HG03354 (cell line): Measurements from ENCODE around the gene LACC1.

Experiments
- ATAC-seq: cut with Tn5 transposase; IDR thresholded peaks from one replicate; pipeline ENCODE4 v1.9.1; 2021; ENCODE audit warnings: mild to moderate bottlenecking; ENCODE audit not compliant: unreplicated experiment, poor library complexity, severe bottlenecking

The LACC1 gene

DNA sequence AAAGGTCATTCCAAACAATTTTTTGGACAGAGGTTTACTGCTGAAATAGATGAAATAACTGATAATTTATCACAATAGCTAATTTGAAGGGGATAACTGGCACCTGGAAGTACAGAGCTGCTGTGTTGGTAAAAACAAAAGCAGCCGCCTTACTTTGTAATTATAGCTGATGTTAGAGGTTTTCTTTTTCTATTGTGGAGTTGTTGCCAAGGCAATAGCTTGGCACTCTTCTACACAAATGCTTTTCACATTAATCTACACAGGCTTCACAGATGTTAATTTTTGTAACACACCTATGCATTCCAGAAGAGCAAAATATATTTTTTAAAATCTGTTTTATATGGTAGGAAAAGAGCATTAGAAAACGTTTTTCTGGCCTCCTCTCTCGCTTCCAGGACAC, 56.9 kb downstream of the LACC1 start:
- ATAC-seq: no peak

DNA sequence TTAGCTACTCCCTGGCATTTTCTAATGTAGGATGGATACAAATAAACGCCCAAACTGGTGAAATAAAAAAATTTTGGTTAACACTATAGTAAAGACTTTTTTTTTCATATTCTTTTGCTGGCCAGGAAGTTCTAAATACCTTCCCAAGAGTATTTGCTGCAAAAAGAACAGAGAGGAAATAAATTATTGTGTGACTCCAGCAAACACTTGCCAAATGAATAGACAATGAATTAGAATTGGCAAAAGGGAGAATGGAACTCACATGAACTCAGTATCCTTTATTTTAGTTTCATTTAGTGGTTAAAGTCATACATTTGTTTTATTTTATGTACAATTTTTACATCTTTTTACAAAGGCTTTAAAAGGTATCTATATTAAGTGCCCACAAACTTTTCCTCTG, 58.1 kb downstream of the LACC1 start:
- no peak for ATAC-seq

GRCh38 chr13:43938449-43938848, 58.7 kb downstream of the LACC1 start:
- no peak for ATAC-seq

DNA sequence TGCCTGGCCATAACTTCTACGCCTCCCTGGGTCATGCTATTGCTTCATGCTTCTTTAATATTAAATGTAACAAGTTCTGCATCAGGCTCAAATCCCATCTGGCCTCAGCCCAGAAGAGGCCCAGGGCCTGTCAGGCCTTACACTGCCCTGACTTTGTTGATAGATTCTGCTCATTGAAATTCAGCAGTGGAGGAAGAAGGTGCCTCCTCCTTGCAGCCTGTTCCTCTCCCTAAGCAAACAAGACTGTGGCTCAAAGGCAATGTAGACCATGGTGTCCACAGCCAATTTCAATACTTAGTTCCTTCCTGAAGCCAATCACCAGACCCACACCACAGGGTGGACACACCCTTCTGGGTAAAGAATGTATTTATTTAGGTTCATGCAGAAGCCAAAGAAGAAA, 59.4 kb downstream of the LACC1 start:
- ATAC-seq: no peak

DNA sequence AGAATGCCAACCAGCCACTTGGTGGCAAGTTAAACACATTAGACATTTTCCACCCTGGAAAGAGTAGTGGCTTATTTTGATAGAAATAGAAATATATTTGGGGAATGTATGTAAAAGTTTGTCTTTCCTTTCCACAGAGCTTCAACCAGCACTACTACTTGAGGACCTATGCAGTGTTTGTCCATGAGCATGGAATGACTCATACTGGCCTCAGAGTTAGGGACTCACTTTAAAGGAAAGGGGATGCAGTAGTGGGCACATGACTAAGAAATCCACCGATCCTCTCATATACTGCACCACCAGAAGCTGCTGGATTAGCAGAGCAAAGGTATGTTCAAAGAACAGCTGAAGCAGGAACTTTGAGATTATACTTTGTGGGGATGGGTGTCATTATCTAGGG, 62.6 kb downstream of the LACC1 start:
- ATAC-seq: no peak
